ENCODE measurements around the gene ANKRD26. TPM values are rescaled to one million over a fixed set of nuclear protein-coding genes. Genes with fewer than 3 reads are reported as not detected.

Gene ANKRD26
- total and polyA plus RNA-seq, 9 donors, result 9.0 to 16.4 (median 10.0) TPM

DNA sequence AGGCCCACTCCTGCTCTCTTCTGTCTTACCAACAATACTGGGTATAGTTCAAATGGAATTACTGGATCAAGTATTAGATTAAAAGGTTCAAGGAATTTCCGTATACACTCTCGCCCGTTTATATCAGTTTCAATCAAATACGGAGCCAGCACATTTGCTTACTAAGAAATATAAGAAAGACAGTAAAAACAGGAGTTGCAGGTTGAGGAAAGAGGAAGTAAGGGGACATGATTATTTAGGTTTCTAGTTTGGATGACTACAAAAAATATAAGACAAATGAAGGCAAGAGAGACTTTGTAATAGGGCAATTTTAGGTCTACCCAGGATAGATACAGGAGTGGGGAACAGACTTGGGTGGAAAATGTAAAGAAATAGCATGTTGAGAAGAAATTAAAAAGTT lies 129.6 kb downstream of the ANKRD26 start:
- WGBS (ENCODE audit: insufficient coverage), result no CpG with 5 or more reads among the region's 4 CpGs
- Histone ChIP-seq H3K27me3 (ENCODE audit: control insufficient read depth, insufficient read depth, low read length) (no peaks in the 10 kb centered on the region), H3K4me3 (ENCODE audit: low read length) (no peak overlapping the region), H3K27ac (ENCODE audit: low read length) (no peak overlapping the region), H3K4me1 (ENCODE audit: control insufficient read depth, insufficient read depth, low read length) (no peaks in the 10 kb centered on the region), H3K36me3 (ENCODE audit: control insufficient read depth, insufficient read depth, low read length) (no peaks in the 10 kb centered on the region), H3K9me3 (replicated peaks; ENCODE audit: control insufficient read depth, low read depth, low read length) (no peaks in the 10 kb centered on the region)
- no peak for DNase-seq

- WGBS (ENCODE audit: insufficient coverage), result no CpG with 5 or more reads among the region's 6 CpGs
- no peaks in the 10 kb centered on the region for H3K36me3 ChIP-seq (ENCODE audit: control insufficient read depth, insufficient read depth, low read length)
- no peak for DNase-seq
Measured at GRCh38 chr10:26969145-26969926, 131.0 kb downstream of the ANKRD26 start.

DNA sequence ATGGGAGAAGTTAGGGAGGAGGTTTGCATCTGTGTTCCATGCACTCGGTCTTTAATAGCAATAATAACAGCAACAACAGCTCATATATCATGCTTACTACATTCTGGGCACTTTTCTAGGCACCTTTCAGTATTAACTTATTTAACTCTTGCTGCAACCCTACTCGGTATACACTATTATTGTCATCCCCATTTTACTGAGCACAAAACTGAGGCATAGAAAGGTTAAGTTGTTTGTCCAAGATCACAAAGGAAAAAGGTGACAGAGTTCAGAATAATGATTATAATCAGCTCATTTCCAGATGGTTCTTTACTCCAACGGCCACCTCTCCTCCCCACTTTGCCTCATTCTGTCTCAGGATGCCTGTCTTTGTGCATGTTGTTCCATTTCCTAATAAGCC lies 137.5 kb downstream of the ANKRD26 start:
- no peaks in the 10 kb centered on the region for H3K4me1 ChIP-seq (ENCODE audit: control insufficient read depth, insufficient read depth, low read length)
- no peaks in the 10 kb centered on the region for H3K27me3 ChIP-seq (ENCODE audit: control insufficient read depth, insufficient read depth, low read length)
- no peaks in the 10 kb centered on the region for H3K36me3 ChIP-seq (ENCODE audit: control insufficient read depth, insufficient read depth, low read length)
- H3K9me3 ChIP-seq (replicated peaks; ENCODE audit: control insufficient read depth, low read depth, low read length), result no peaks in the 10 kb centered on the region
- 36% methylated on average over 1 of the region's 3 CpGs for WGBS (ENCODE audit: insufficient coverage)
- no peak overlapping the region for H3K4me3 ChIP-seq (ENCODE audit: low read length)
- H3K27ac ChIP-seq (ENCODE audit: low read length), result no peak overlapping the region
- no peak for DNase-seq

More at GRCh38 chr10:26969145-26969926, 131.0 kb downstream of the ANKRD26 start:
- Histone ChIP-seq H3K27ac (ENCODE audit: low read length) (no peak overlapping the region), H3K27me3 (ENCODE audit: control insufficient read depth, insufficient read depth, low read length) (no peaks in the 10 kb centered on the region), H3K4me3 (ENCODE audit: low read length) (no peak overlapping the region), H3K4me1 (ENCODE audit: control insufficient read depth, insufficient read depth, low read length) (no peaks in the 10 kb centered on the region), H3K9me3 (replicated peaks; ENCODE audit: control insufficient read depth, low read depth, low read length) (no peaks in the 10 kb centered on the region)

DNA sequence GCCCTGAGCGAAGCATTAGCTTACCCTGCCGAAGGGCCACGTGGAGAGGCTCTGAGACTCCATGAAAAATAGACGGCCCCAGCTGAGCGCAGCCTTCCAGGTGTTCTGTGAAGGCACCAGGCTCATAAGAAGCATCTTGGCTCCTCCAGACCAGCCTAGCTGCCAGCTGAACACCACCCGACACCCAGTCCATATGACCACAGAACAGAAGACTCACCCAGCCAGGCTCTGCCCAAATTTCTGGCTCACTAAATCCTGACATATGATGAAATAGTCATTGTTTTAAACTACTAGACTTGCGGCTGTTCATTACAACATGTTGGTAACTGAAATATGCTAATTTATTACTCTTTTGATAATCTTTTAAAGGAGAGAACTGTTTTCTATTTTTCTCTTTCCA lies 140.0 kb downstream of the ANKRD26 start:
- DNase-seq, result no peak
- Histone ChIP-seq H3K4me3 (ENCODE audit: low read length) (no peak overlapping the region), H3K27me3 (ENCODE audit: control insufficient read depth, insufficient read depth, low read length) (no peaks in the 10 kb centered on the region), H3K9me3 (replicated peaks; ENCODE audit: control insufficient read depth, low read depth, low read length) (no peaks in the 10 kb centered on the region), H3K4me1 (ENCODE audit: control insufficient read depth, insufficient read depth, low read length) (no peaks in the 10 kb centered on the region), H3K27ac (ENCODE audit: low read length) (no peak overlapping the region), H3K36me3 (ENCODE audit: control insufficient read depth, insufficient read depth, low read length) (no peaks in the 10 kb centered on the region)
- 85% methylated on average over 5 of the region's 7 CpGs for WGBS (ENCODE audit: insufficient coverage)

DNA sequence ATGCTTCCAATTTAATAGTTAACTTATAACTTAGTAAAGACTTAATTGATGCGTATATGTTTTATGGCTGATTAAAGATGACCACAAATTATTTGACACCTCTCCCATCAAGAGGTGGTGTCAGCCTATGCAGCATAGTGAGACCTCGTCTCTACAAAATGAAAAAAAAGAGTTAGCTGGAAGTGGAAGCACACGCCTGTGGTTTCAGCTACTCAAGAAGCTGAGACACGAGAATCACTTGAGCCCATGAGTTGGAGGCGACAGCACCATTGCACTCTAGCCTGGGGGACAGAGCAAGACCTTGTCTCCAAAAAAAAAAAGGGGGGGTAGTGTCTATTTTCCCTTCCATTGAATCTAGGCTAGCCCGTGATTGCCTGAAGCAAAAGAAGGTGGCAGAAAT lies 140.5 kb downstream of the ANKRD26 start:
- Histone ChIP-seq H3K27ac (ENCODE audit: low read length) (no peak overlapping the region), H3K36me3 (ENCODE audit: control insufficient read depth, insufficient read depth, low read length) (no peaks in the 10 kb centered on the region), H3K9me3 (replicated peaks; ENCODE audit: control insufficient read depth, low read depth, low read length) (no peaks in the 10 kb centered on the region), H3K4me1 (ENCODE audit: control insufficient read depth, insufficient read depth, low read length) (no peaks in the 10 kb centered on the region), H3K27me3 (ENCODE audit: control insufficient read depth, insufficient read depth, low read length) (no peaks in the 10 kb centered on the region), H3K4me3 (ENCODE audit: low read length) (no peak overlapping the region)
- no peak for DNase-seq
- 78% methylated on average over 5 of the region's 6 CpGs for WGBS (ENCODE audit: insufficient coverage)

Other genes with a start within 250 kb of the ANKRD26 start
- gene ABI1, start 239.5 kb downstream of the ANKRD26 start, total RNA-seq, result 46.0 TPM
- 10 to 100 TPM; 35.5 to 48.6 (median 41.0) TPM for gene ABI1, start 239.5 kb downstream of the ANKRD26 start, polyA plus RNA-seq (ENCODE audit: insufficient read depth in 1 of 8, insufficient read length in 8 of 8, low replicate concordance in 1 of 8)
- 89.7 TPM for gene YME1L1, start 53.9 kb upstream of the ANKRD26 start, total RNA-seq
- gene YME1L1, start 53.9 kb upstream of the ANKRD26 start, polyA plus RNA-seq (ENCODE audit: insufficient read depth in 1 of 8, insufficient read length in 8 of 8, low replicate concordance in 1 of 8), result 10 to 100 TPM; 68.3 to 95.8 (median 85.0) TPM
- 8.7 TPM for gene MASTL, start 54.9 kb upstream of the ANKRD26 start, total RNA-seq
- 10 to 100 TPM in 1 of 8 donors, 1 to 10 TPM in 7; 4.8 to 10.7 (median 8.2) TPM for gene MASTL, start 54.9 kb upstream of the ANKRD26 start, polyA plus RNA-seq (ENCODE audit: insufficient read depth in 1 of 8, insufficient read length in 8 of 8, low replicate concordance in 1 of 8)
- gene ACBD5, start 140.3 kb upstream of the ANKRD26 start, total RNA-seq, result 21.2 TPM
- gene ACBD5, start 140.3 kb upstream of the ANKRD26 start, polyA plus RNA-seq (ENCODE audit: insufficient read depth in 1 of 8, insufficient read length in 8 of 8, low replicate concordance in 1 of 8), result 10 to 100 TPM; 16.9 to 23.6 (median 20.8) TPM

All from muscle of leg (tissue), 11 donors.